ENCODE measurements around the gene TEX2. TPM values are rescaled to one million over a fixed set of nuclear protein-coding genes. Genes with fewer than 3 reads are reported as not detected.

Gene TEX2
- total RNA-seq, 3 donors from 2014 or later, result 27.5 to 38.5 (median 30.2) TPM

- TF ChIP-seq CTCF (IDR thresholded peaks at IDR 0.05), result no peak
- no peak for DNase-seq
- ATAC-seq, result no peak
- H3K9me3 ChIP-seq, result no peaks in the 10 kb centered on the region
- no peak overlapping the region for H3K4me3 ChIP-seq
- H3K4me1 ChIP-seq (ENCODE audit: low read depth), result no peaks in the 10 kb centered on the region
- H3K36me3 ChIP-seq (ENCODE audit: low read depth), result no peaks in the 10 kb centered on the region
- intact Hi-C loops (cut with DNase I, micrococcal nuclease), result no loop called here
Observed at GRCh38 chr17:64232466-64233262, 30.4 kb downstream of the TEX2 start.

GRCh38 chr17:64231567-64232141 is 31.4 kb downstream of the TEX2 start:
- DNase-seq (no peak), ATAC-seq (no peak)
- intact Hi-C loops (cut with DNase I, micrococcal nuclease), result no loop called here
- Histone ChIP-seq H3K9me3 (no peaks in the 10 kb centered on the region), H3K36me3 (ENCODE audit: low read depth) (no peaks in the 10 kb centered on the region), H3K4me1 (ENCODE audit: low read depth) (no peaks in the 10 kb centered on the region), H3K4me3 (no peak overlapping the region)
- no peak for TF ChIP-seq CTCF (IDR thresholded peaks at IDR 0.05)

GRCh38 chr17:64230791-64231408 is 32.2 kb downstream of the TEX2 start:
- no peaks in the 10 kb centered on the region for H3K9me3 ChIP-seq
- H3K4me1 ChIP-seq (ENCODE audit: low read depth), result no peaks in the 10 kb centered on the region
- DNase-seq (no peak), ATAC-seq (peak; percentile 35)
- TF ChIP-seq CTCF (IDR thresholded peaks at IDR 0.05), result no peak
- intact Hi-C loops (cut with DNase I, micrococcal nuclease), result no loop called here
- H3K4me3 ChIP-seq, result no peak overlapping the region
- no peaks in the 10 kb centered on the region for H3K36me3 ChIP-seq (ENCODE audit: low read depth)

DNA sequence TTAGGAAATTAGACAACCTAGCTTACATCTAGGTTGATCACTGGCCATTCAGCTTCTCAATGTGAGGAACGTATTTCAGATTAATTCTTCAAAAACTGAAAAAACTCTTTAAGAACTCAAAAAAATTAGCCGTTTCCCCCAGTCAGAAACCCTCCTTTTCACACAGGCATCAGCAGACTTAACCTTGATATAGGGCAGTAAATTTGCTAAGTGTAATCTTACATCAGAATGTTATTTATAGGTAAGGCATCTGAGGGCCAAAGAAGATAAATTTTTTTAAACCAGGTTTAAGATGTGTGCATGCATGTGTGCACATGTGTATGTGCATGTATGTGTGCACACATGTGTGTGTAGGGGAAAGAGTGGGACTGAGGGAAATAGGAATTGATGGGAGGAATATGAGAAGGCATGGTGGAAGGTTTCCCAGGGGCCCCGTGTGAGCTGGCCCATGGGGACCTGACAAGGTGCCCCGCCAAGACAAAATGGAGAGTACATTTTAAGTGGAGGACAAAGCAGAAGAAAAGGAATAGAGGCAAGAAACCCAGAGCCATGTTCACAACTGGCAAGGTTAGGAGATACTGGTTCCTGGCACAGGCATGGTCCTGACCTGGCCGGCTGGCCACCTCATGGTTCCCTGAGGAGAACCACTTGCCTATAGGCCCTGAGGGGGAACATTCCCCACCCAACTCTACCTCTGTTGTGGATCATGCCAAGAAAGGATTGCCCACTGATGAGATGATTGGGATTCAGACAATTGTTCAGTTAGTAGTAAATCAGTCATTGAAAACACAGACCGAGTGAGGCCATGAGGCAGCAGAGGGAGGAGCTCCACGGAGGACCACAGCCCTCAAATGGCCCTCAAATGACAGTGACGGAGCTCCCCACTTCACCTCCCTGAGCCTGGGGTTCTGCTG is 33.0 kb downstream of the TEX2 start:
- H3K4me1 ChIP-seq (ENCODE audit: low read depth), result no peaks in the 10 kb centered on the region
- TF ChIP-seq CTCF (IDR thresholded peaks at IDR 0.05), result no peak
- intact Hi-C loops (cut with DNase I, micrococcal nuclease), result no loop called here
- ATAC-seq (no peak), DNase-seq (no peak)
- H3K9me3 ChIP-seq, result no peaks in the 10 kb centered on the region
- H3K4me3 ChIP-seq, result no peak overlapping the region
- H3K36me3 ChIP-seq (ENCODE audit: low read depth), result no peaks in the 10 kb centered on the region

- TF ChIP-seq CTCF (IDR thresholded peaks at IDR 0.05), result no peak
- no peak for ATAC-seq
- H3K4me3 ChIP-seq, result no peak overlapping the region
Observed at GRCh38 chr17:64226132-64226531, 36.9 kb downstream of the TEX2 start.

More at GRCh38 chr17:64226132-64226531, 36.9 kb downstream of the TEX2 start:
- peaks cover 3% of the 10 kb centered on the region for H3K4me1 ChIP-seq (ENCODE audit: low read depth)
- H3K9me3 ChIP-seq, result no peaks in the 10 kb centered on the region
- H3K36me3 ChIP-seq (ENCODE audit: low read depth), result no peaks in the 10 kb centered on the region
- intact Hi-C loops (cut with DNase I, micrococcal nuclease), result no loop called here
- no peak for DNase-seq
